Measurements from ENCODE around the gene MALL.
"Not testable (repeated sequence)": the region's sequence is repeated elsewhere in the genome, so short reads cannot be mapped to it uniquely, and the experiment has no call there.

Gene MALL

DNA sequence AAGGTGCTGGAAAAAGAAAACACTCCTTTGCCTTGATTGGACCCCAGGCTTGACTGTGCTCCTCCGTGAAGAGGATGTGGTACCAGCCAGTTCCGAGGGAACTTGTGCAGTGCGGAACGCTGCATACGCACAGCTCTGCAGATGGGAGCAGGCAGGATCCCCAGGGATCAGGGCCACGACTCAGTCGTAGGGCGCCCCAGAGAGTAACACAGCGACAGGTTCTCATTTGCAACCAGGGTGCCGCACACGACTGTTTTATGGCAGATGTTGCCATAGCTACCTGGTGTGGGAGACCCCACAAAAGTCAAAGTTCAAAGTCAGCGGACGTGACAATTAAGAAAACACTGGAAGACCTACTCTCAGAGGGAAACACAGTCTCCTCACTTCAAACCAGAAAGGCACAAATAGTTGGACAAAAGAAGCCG, 779 bp downstream of the MALL start:
- Histone ChIP-seq H3K27ac (ENCODE audit: low read length) (no peak overlapping the region), H3K9ac (ENCODE audit: low read length) (no peak overlapping the region), H3K27me3 (ENCODE audit: control insufficient read depth, insufficient read depth, low read length) (peaks cover 32% of the 10 kb centered on the region), H3K36me3 (ENCODE audit: control insufficient read depth, low read depth, low read length) (no peaks in the 10 kb centered on the region), H3K4me1 (ENCODE audit: control insufficient read depth, low read depth, low read length) (peaks cover 3% of the 10 kb centered on the region), H3K4me3 (ENCODE audit: low read length) (peak overlapping the region; percentile 57), H3K9me3 (ENCODE audit: control insufficient read depth, low read depth, low read length) (no peaks in the 10 kb centered on the region)

DNA sequence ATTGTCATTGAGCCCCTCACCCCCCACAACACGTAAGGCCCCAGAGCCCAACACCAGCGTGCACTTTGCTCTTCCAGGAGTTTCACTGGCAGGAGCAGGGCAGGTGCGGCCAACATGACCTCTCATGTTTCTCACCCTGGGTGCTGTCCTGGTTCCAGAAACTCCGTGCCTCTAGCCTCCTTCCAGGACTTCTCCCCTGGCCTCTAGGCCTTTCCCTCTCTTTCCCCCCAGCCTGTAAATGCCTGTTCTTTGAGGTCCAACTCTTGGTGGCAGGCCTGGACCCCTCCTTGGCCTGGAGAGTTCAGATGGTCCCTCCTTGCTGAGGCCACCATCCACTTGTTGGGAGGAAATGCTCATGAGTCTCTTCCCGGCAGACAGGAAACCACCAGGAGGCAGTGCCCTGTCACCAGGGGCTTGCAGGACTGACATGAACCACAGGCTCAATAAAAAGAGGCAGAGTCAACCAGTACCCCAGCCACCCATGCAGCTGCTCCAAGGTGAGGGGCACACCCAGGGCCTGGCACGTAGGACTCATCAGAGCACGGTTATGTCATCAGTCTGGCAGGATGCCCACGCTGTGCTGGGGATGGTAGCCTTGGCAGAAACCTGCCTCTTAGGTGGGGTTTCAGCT, 1.5 kb downstream of the MALL start:
- Histone ChIP-seq H3K36me3 (ENCODE audit: control insufficient read depth, low read depth, low read length) (no peaks in the 10 kb centered on the region), H3K4me3 (ENCODE audit: low read length) (no peak overlapping the region), H3K27me3 (ENCODE audit: control insufficient read depth, insufficient read depth, low read length) (peaks cover 32% of the 10 kb centered on the region), H3K27ac (ENCODE audit: low read length) (no peak overlapping the region), H3K9ac (ENCODE audit: low read length) (no peak overlapping the region), H3K4me1 (ENCODE audit: control insufficient read depth, low read depth, low read length) (peaks cover 3% of the 10 kb centered on the region), H3K9me3 (ENCODE audit: control insufficient read depth, low read depth, low read length) (no peaks in the 10 kb centered on the region)

DNA sequence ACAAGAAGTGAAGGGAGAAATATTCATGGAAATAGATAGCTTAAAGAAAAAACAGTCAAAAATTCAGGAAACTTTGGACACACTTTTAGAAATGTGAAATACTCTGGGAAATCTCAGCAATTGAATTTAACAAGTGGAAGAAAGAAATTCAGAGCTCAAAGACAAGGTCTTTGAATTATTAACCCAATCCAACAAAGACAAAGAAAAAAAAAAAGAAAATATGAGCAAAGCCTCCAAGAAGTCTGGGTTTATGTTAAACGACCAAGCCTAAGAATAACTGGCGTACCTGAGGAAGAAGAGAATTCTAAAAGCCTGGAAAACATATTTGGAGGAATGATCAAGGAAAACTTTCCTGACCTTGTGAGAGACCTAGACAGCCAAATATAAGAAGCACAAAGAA, 7.3 kb downstream of the MALL start:
- H3K4me3 ChIP-seq (ENCODE audit: low read length); H3K27me3 ChIP-seq (ENCODE audit: control insufficient read depth, insufficient read depth, low read length); H3K4me1 ChIP-seq (ENCODE audit: control insufficient read depth, low read depth, low read length); H3K9ac ChIP-seq (ENCODE audit: low read length); H3K9me3 ChIP-seq (ENCODE audit: control insufficient read depth, low read depth, low read length); H3K27ac ChIP-seq (ENCODE audit: low read length); H3K36me3 ChIP-seq (ENCODE audit: control insufficient read depth, low read depth, low read length): not testable (repeated sequence)

DNA sequence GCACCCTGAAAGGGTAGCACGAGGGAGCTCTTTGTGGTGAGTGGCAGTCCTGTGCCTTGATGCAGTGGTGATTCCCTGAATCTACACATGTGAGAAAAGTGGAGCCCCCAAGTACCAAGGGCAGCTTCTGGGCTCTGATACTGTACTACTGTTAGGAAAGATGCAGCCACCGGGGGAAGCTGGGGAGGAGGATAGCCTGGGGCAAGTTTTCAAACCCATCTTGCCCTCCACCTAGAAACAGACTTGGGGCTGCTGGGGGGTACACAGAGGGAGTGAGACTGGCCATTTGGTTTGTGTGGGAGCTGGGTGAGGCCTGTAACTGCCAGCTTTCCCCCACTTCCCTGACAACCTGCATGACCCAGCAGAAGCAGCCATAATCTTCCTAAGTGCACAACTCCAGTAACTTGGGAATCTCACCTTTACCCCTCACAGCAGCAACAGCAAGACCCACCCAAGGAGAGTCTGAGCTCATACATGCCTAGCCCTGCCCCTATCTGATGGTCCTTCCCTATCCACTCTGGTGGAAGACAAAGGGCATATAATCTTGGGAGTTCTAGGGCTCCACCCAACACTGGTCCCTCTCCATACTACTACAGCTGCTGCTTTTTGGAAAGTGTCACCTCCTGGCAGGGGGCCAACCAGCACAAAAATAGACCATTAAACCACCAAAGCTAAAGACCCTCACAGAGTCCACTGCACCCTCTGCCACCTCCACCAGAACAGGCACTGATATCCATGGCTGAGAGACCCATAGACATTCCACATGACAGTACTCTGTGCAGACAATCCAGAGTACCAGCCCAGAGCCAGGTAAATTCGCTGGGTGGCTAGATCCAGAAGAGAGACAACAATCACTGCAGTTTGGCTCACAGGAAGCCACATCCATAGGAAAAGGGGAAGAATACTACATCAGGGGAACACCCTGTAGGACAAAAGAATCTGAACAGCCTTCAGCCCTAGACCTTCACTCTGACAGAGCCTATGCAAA, 8.2 kb downstream of the MALL start:
- Histone ChIP-seq H3K4me3 (ENCODE audit: low read length) (no peak overlapping the region), H3K27ac (ENCODE audit: low read length) (no peak overlapping the region), H3K9me3 (ENCODE audit: control insufficient read depth, low read depth, low read length) (no peaks in the 10 kb centered on the region), H3K9ac (ENCODE audit: low read length) (no peak overlapping the region), H3K36me3 (ENCODE audit: control insufficient read depth, low read depth, low read length) (no peaks in the 10 kb centered on the region), H3K27me3 (ENCODE audit: control insufficient read depth, insufficient read depth, low read length) (no peaks in the 10 kb centered on the region), H3K4me1 (ENCODE audit: control insufficient read depth, low read depth, low read length) (no peaks in the 10 kb centered on the region)

DNA sequence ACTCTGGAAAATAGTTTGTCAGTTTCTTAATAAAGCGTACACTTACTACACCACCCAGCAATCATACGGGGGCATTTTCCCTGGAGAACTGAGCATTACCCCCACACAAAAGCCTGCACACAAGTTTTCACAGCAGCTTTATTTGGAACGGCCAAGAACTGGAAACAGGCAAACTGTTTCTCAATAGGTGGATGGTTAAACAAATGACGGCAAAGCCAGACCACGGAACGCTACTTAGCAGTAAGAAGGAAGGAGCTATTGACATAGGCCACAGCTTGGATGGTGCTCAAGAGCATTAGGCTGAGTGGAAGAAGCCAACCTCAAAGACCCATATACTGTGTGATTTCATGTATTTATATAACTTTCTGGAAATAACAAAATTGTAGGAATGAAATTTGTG, 9.0 kb downstream of the MALL start:
- no peaks in the 10 kb centered on the region for H3K4me1 ChIP-seq (ENCODE audit: control insufficient read depth, low read depth, low read length)
- H3K9ac ChIP-seq (ENCODE audit: low read length), result no peak overlapping the region
- H3K27me3 ChIP-seq (ENCODE audit: control insufficient read depth, insufficient read depth, low read length), result no peaks in the 10 kb centered on the region
- no peaks in the 10 kb centered on the region for H3K9me3 ChIP-seq (ENCODE audit: control insufficient read depth, low read depth, low read length)
- H3K27ac ChIP-seq (ENCODE audit: low read length), result no peak overlapping the region
- H3K36me3 ChIP-seq (ENCODE audit: control insufficient read depth, low read depth, low read length), result no peaks in the 10 kb centered on the region
- H3K4me3 ChIP-seq (ENCODE audit: low read length), result no peak overlapping the region

DNA sequence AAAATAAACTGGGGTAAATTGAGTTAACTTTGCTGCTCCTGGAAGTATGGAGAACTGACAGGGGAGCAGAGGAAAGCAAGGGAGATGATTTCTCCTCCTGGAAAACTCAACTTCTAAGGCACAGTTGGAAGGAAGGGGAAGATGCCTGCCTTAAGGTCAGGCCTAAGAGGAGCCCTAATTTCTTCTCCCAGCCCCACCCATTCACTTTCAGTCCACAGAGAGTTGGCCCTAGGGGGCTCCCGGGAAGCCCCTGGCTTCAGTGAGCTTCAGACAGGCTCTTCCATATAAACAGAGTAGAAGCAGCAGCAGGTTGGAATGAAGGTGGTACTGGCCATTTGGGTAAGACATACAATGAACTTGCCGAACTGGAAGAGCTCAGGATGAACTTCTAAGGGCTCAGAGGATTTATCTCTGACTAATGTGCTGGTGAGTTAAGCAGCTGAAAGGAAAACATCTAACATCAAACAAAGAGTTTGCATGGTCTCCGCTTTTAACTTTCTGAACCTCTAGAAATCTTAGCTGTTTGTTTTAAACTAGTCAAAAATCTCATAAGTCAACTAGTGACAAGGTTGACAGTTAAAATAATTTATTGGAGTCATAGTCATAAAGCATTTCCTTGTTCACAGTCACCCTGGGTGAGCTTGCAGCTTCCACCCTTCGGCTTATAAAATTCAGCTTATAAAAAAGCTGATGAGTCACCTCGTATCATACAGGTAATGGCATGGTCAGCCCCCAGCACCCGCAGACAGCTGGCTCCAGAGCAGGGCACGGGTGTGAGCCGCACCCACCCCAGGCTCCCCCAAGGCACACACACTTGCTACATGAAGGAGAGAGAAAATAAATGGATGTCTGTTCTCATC, 9.8 kb downstream of the MALL start:
- Histone ChIP-seq H3K4me3 (ENCODE audit: low read length) (no peak overlapping the region), H3K9me3 (ENCODE audit: control insufficient read depth, low read depth, low read length) (no peaks in the 10 kb centered on the region), H3K27ac (ENCODE audit: low read length) (no peak overlapping the region), H3K27me3 (ENCODE audit: control insufficient read depth, insufficient read depth, low read length) (no peaks in the 10 kb centered on the region), H3K9ac (ENCODE audit: low read length) (no peak overlapping the region), H3K36me3 (ENCODE audit: control insufficient read depth, low read depth, low read length) (no peaks in the 10 kb centered on the region), H3K4me1 (ENCODE audit: control insufficient read depth, low read depth, low read length) (no peaks in the 10 kb centered on the region)

DNA sequence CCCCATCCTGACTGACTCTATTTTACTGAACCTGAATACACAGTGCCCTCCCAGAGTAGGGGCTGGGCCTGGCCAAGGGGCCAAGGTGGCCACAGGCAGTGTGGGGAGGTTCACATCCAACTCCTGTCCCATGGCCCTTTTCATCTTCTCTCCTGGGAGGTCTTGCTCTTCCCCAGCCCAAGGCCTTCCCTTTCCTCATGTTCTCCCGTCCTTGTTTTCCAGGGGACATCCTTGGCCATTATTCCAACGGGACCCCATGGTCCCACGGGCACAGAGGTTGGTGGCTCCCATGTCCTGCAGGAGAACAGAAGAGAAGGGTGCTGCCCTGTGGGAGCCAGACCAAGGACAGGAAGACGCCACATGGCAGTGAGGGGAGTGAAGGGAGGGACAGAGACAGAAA, 10.4 kb downstream of the MALL start:
- Histone ChIP-seq H3K9ac (ENCODE audit: low read length) (no peak overlapping the region), H3K9me3 (ENCODE audit: control insufficient read depth, low read depth, low read length) (no peaks in the 10 kb centered on the region), H3K27me3 (ENCODE audit: control insufficient read depth, insufficient read depth, low read length) (no peaks in the 10 kb centered on the region), H3K36me3 (ENCODE audit: control insufficient read depth, low read depth, low read length) (no peaks in the 10 kb centered on the region), H3K4me3 (ENCODE audit: low read length) (no peak overlapping the region), H3K27ac (ENCODE audit: low read length) (no peak overlapping the region), H3K4me1 (ENCODE audit: control insufficient read depth, low read depth, low read length) (no peaks in the 10 kb centered on the region)

DNA sequence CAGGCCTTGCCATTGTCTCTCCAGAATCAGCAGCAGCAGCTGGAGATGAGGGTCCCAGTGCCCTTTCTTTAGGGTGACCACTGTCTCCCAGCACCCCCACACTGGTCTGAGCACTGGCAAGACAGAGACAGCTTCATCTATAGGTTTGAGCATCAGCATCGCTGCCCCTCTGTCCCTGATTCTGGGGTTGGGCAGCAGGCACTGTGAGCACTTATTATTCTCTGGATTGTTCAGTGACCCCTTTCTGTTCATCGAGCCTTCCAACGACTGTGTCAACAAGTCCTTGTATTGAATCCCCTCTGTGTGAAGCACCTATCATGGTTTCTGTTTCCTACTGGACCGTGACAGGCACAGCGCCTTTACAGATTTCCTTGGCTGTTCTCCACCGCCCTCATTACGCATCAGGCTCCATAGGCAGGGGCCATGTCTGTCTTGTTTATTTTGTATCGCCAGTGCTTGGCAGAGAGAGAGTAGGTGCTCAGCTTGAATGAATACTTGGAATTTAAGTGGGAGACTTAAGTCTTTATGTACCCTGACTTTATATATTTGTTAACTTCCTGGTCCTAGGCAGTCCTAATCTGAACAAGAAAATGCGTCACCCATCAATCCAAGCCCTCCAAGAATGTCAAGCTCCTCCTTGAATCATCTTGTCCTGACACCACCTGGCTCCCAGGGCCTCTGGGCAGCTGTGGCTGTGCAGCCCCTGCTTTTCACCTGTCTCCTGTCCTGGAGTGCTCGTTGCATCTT, 11.4 kb downstream of the MALL start:
- Histone ChIP-seq H3K9ac (ENCODE audit: low read length) (no peak overlapping the region), H3K9me3 (ENCODE audit: control insufficient read depth, low read depth, low read length) (no peaks in the 10 kb centered on the region), H3K4me1 (ENCODE audit: control insufficient read depth, low read depth, low read length) (no peaks in the 10 kb centered on the region), H3K36me3 (ENCODE audit: control insufficient read depth, low read depth, low read length) (no peaks in the 10 kb centered on the region), H3K4me3 (ENCODE audit: low read length) (no peak overlapping the region), H3K27me3 (ENCODE audit: control insufficient read depth, insufficient read depth, low read length) (no peaks in the 10 kb centered on the region), H3K27ac (ENCODE audit: low read length) (no peak overlapping the region)

DNA sequence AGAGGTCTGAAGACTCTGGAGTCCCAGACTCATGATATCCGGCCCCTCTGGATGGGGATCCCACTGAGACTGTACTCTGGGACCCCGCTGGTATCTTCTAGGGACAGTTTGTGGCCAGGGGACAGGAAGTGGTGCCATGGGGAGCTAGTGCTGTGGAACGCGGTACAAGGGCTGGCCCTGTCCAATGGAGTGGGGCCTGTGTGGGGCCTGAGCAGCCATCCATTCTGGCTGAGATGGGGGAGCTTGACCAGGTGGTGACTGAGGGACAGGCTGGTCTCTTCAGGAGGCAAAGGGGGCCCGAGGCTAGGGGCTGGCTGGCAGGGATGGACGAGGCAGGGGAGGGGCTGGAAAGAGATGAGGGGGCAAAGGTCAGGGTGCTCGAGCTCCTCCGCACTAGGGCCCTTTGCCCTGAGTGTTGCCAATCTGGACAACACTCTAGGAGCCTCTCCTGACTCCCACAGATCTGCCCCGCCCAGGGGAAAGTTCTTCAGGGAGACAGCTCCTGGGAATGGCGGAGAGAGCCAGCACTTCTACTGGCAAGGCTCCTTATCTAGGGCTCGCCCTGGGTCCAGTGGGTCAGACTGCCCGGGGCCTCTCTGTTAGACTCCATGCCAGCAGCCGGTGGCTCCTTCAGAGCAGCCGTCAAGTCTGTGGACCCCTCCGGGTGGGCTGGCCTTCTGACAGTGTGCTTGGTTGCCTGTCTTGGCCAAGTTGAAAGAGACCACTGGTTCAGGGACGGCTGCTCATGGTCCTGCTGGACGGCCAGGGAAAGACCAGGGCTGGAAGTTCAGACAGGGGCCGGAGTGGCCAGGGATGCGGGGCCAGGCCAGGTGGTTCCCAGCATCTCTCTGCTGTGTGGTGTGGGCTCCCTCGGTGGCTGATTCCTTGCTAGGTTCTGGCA, 12.3 kb downstream of the MALL start:
- H3K9ac ChIP-seq (ENCODE audit: low read length), result no peak overlapping the region
- no peaks in the 10 kb centered on the region for H3K9me3 ChIP-seq (ENCODE audit: control insufficient read depth, low read depth, low read length)
- no peaks in the 10 kb centered on the region for H3K36me3 ChIP-seq (ENCODE audit: control insufficient read depth, low read depth, low read length)
- no peak overlapping the region for H3K27ac ChIP-seq (ENCODE audit: low read length)
- no peaks in the 10 kb centered on the region for H3K27me3 ChIP-seq (ENCODE audit: control insufficient read depth, insufficient read depth, low read length)
- no peaks in the 10 kb centered on the region for H3K4me1 ChIP-seq (ENCODE audit: control insufficient read depth, low read depth, low read length)
- no peak overlapping the region for H3K4me3 ChIP-seq (ENCODE audit: low read length)
